CD4-positive, alpha-beta T cell (primary cell): ENCODE results near the gene GFPT1. TPM values are rescaled to one million over a fixed set of nuclear protein-coding genes. Genes with fewer than 3 reads are reported as not detected.

Source experiments
- ATAC-seq: fragments of 200-7000 bp; cut with Tn5 transposase; one replicate; pipeline ENCODE4 v1.10.0; 2022; ENCODE audit warnings: mild to moderate bottlenecking; ENCODE audit not compliant: poor library complexity
- CTCF ChIA-PET: fragments of 350-600 bp; sonication (Branson Sonifier 250); formaldehyde crosslinking; loops from one replicate; lab custom pipeline; 2021; ENCODE audit warnings: antibody characterized with exemption, inconsistent platforms; lab: Charles Lee
- POLR2A ChIA-PET: fragments of 350-600 bp; sonication (Branson Sonifier 250); formaldehyde crosslinking; loops from one replicate; lab custom pipeline; 2021; ENCODE audit warnings: antibody characterized with exemption, inconsistent platforms; lab: Charles Lee
- DNase-seq, 14 experiments: peaks; one replicate each; pipeline ENCODE4 v3.0.0-alpha.2; 2013 to 2020; ENCODE audit warnings: mixed read lengths in 2 of 14
- H3K27ac ChIP-seq, 2 donors: one replicate each; pipeline versions ENCODE4 v1.5.1 to v1.7.0; 2013; ENCODE audit warnings: low read length in 2 of 2, low read depth in 1 of 2, mild to moderate bottlenecking in 1 of 2
- H3K27me3 ChIP-seq, 2 experiments: 1 replicate in 1 of 2; 2 replicates in 1 of 2; pipeline versions ENCODE4 v1.6.1 to v1.7.0; 2013; ENCODE audit warnings: low read length in 2 of 2, control low read depth in 1 of 2, mild to moderate bottlenecking in 1 of 2, moderate library complexity in 1 of 2; ENCODE audit not compliant: insufficient read depth in 2 of 2, control insufficient read depth in 1 of 2
- H3K36me3 ChIP-seq: one replicate; pipeline ENCODE4 v1.6.1; 2013; ENCODE audit warnings: low read length, control low read depth; ENCODE audit not compliant: insufficient read depth
- H3K4me1 ChIP-seq: one replicate; pipeline ENCODE4 v1.6.1; 2013; ENCODE audit warnings: low read length, control low read depth; ENCODE audit not compliant: insufficient read depth
- H3K4me3 ChIP-seq: one replicate; pipeline ENCODE4 v1.5.1; 2013; ENCODE audit warnings: mild to moderate bottlenecking, low read length, moderate library complexity
- H3K9me3 ChIP-seq, 2 experiments: 1 replicate in 1 of 2; 2 replicates in 1 of 2; pipeline versions ENCODE4 v1.6.1 to v1.7.0; 2013; ENCODE audit warnings: low read length in 2 of 2, mild to moderate bottlenecking in 2 of 2, control low read depth in 1 of 2, moderate library complexity in 1 of 2; ENCODE audit not compliant: control insufficient read depth in 1 of 2, insufficient read depth in 1 of 2
- H3K27ac Mint-ChIP-seq: one replicate; pipeline ENCODE4 v1.8.0; 2020; ENCODE audit warnings: mixed read lengths
- H3K27me3 Mint-ChIP-seq: one replicate; pipeline ENCODE4 v1.8.0; 2021; ENCODE audit warnings: mixed read lengths
- H3K36me3 Mint-ChIP-seq: one replicate; pipeline ENCODE4 v1.8.0; 2021; ENCODE audit warnings: low read depth, mixed read lengths
- H3K4me1 Mint-ChIP-seq: one replicate; pipeline ENCODE4 v1.8.0; 2021; ENCODE audit warnings: low read depth, mixed read lengths
- H3K4me3 Mint-ChIP-seq: one replicate; pipeline ENCODE4 v1.8.0; 2020; ENCODE audit warnings: mild to moderate bottlenecking, mixed read lengths
- H3K9me3 Mint-ChIP-seq: one replicate; pipeline ENCODE4 v1.8.0; 2020; ENCODE audit warnings: mixed read lengths
- CTCF ChIP-seq: fragments of 200-600 bp; IDR thresholded peaks from one replicate; pipeline ENCODE4 v1.8.0; 2022; ENCODE audit warnings: antibody characterized with exemption, mild to moderate bottlenecking
- intact Hi-C, 2 experiments: fragments of 100-400 bp; cut with DNase I in 1 of 2; cut with micrococcal nuclease in 1 of 2; formaldehyde crosslinking; loops; one replicate each; pipeline versions ENCODE4 v1.15.1 to v1.9.0; 2023 to 2025; cut with DNase I, micrococcal nuclease
- total RNA-seq, 174 experiments: library from RNA in 2 of 174; stranded (reverse) in 2 of 174; gene quantifications; one replicate each; pipeline ENCODE4 v1.2.3 and lab custom pipeline; 2021 to 2026

GFPT1 gene
- total RNA-seq, 2 experiments from 2014 or later, result 17.6 to 18.3 TPM

DNA sequence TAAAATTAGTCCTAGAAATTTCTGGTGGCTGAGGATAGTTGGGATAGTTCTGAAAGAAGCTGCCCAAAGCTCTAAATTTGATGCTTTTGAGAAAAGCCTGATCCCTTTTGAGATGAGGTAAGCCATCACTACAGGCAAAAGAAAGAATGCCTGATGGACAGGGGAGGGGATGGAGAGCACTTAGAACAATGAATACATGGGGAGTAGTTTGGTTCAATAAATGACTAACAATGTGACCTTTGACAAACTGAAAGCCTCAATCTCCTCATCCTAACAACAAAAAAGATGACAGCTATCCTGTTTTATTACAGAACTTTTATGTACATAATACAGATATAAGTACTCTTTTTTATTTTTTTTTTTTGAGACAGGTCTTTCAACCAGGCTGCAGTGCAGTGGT is 42.7 kb downstream of the GFPT1 start:
- H3K27me3 Mint-ChIP-seq, result no peaks in the 10 kb centered on the region
- CTCF ChIA-PET, result no interaction called here
- TF ChIP-seq CTCF, result no peak

DNA sequence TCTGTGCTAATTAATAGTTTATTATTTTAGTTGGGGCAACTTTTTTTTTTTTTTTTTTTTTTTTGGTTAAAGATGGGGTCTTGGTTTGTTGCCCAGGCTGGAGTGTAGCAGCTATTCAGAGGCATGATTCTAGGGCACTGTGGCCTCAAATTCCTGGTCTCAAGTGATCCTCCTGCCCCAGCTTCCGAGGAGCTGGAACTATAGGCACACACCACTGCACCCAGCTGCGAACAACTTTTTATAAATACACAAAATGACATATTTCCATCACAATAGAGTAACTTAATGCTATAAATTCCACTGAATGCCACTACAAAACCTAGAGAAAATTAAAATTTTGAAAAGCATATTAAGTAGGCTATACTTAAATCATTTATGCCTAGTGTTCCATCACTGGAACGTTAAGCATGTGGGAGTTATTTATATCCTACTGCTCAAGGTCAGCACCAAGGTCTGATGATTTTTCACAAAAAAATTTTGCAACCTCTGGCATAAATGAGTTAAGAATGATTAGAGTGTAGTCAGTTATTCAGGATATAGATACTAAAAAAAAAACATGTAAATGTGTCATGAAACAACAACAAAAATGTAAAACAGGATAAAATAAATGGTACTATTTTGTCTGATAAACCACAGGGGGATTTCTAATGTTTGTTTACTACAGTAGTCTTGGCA is 46.8 kb downstream of the GFPT1 start:
- no peak for ATAC-seq
- Mint-ChIP-seq H3K27me3 (no peaks in the 10 kb centered on the region), H3K4me1 (no peaks in the 10 kb centered on the region), H3K36me3 (peaks cover 96% of the 10 kb centered on the region), H3K4me3 (no peak overlapping the region), H3K9me3 (no peaks in the 10 kb centered on the region), H3K27ac (no peak overlapping the region)
- no peaks in the 10 kb centered on the region for H3K4me1 ChIP-seq
- no peak overlapping the region for H3K27ac ChIP-seq
- no peaks in the 10 kb centered on the region for H3K9me3 ChIP-seq
- POLR2A ChIA-PET, result no interaction called here
- no peak for DNase-seq
- no peaks in the 10 kb centered on the region for H3K27me3 ChIP-seq
- H3K4me3 ChIP-seq, result no peak overlapping the region
- no peak for TF ChIP-seq CTCF
- CTCF ChIA-PET, result interaction anchor here (0.6 kb wide), 1 partner anchor 21 kb away, joined by 5 read pairs; no protein-coding TSS in a partner anchor
- peaks cover 84% of the 10 kb centered on the region for H3K36me3 ChIP-seq
- intact Hi-C loops, result no loop called here

More for the DNA sequence above, 42.7 kb downstream of the GFPT1 start:
- ATAC-seq (no peak), DNase-seq (no peak)
- POLR2A ChIA-PET, result no interaction called here
- Histone ChIP-seq H3K27me3 (no peaks in the 10 kb centered on the region), H3K9me3 (no peaks in the 10 kb centered on the region), H3K36me3 (peaks cover 86% of the 10 kb centered on the region), H3K4me1 (no peaks in the 10 kb centered on the region), H3K27ac (no peak overlapping the region), H3K4me3 (no peak overlapping the region)
- H3K9me3 Mint-ChIP-seq, result no peaks in the 10 kb centered on the region
- H3K36me3 Mint-ChIP-seq, result peaks cover 91% of the 10 kb centered on the region
- no peak overlapping the region for H3K4me3 Mint-ChIP-seq
- no peak overlapping the region for H3K27ac Mint-ChIP-seq
- intact Hi-C loops, result no loop called here
- H3K4me1 Mint-ChIP-seq, result no peaks in the 10 kb centered on the region

DNA sequence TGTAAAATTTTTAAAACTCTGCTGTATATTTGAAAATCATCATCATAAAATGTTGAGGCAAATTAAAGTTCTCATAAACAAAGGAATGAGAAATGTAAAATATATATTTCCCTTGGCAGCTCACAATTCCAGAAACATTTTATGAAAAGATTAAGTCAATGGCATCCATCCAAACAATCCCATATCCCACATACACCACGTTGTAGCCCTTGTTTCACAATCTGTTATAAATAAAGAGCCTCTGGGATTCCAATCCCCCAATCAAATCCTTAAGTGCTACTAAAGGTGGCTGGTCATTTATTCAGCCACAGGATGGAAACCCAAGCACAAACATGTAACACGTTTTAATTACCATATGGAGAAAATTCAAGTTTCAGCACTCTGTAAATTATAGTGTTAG is 51.7 kb downstream of the GFPT1 start:
- Histone ChIP-seq H3K4me1 (no peaks in the 10 kb centered on the region), H3K9me3 (no peaks in the 10 kb centered on the region), H3K36me3 (peaks cover 41% of the 10 kb centered on the region), H3K27ac (no peak overlapping the region), H3K4me3 (no peak overlapping the region), H3K27me3 (no peaks in the 10 kb centered on the region)
- H3K4me3 Mint-ChIP-seq, result no peak overlapping the region
- H3K36me3 Mint-ChIP-seq, result peaks cover 81% of the 10 kb centered on the region
- intact Hi-C loops, result no loop called here
- ATAC-seq, result no peak
- no peak for TF ChIP-seq CTCF
- H3K27ac Mint-ChIP-seq, result no peak overlapping the region
- ChIA-PET POLR2A (no interaction called here), CTCF (no interaction called here)
- DNase-seq, result no peak
- H3K27me3 Mint-ChIP-seq, result no peaks in the 10 kb centered on the region
- H3K9me3 Mint-ChIP-seq, result no peaks in the 10 kb centered on the region
- no peaks in the 10 kb centered on the region for H3K4me1 Mint-ChIP-seq
